Stomach smooth muscle (tissue), 2 donors: ENCODE measurements around the gene NXPE3.

ENCODE experiments used
- H3K27ac ChIP-seq: one replicate; pipeline ENCODE4 v1.7.0; 2013; ENCODE audit warnings: mild to moderate bottlenecking, low read length, inconsistent platforms
- H3K27me3 ChIP-seq, 2 donors: one replicate each; pipeline ENCODE4 v1.7.0; 2013; ENCODE audit warnings: low read length in 2 of 2; ENCODE audit not compliant: insufficient read depth in 2 of 2, control insufficient read depth in 1 of 2
- H3K36me3 ChIP-seq, 2 donors: one replicate each; pipeline ENCODE4 v1.7.0; 2013; ENCODE audit warnings: low read length in 2 of 2; ENCODE audit not compliant: control insufficient read depth in 2 of 2, insufficient read depth in 2 of 2
- H3K4me1 ChIP-seq: one replicate; pipeline ENCODE4 v1.7.0; 2013; ENCODE audit warnings: low read length; ENCODE audit not compliant: control insufficient read depth, insufficient read depth
- H3K4me3 ChIP-seq, 2 donors: one replicate each; pipeline ENCODE4 v1.7.0; 2013; ENCODE audit warnings: low read length in 2 of 2
- H3K9ac ChIP-seq, 2 donors: one replicate each; pipeline ENCODE4 v1.7.0; 2013; ENCODE audit warnings: low read length in 2 of 2, mild to moderate bottlenecking in 1 of 2
- H3K9me3 ChIP-seq, 2 donors: one replicate each; pipeline ENCODE4 v1.7.0; 2013; ENCODE audit warnings: low read length in 2 of 2; ENCODE audit not compliant: control insufficient read depth in 2 of 2
- donor health status: healthy.
- donor health status: Pancreatic carcinoma.

Gene NXPE3

DNA sequence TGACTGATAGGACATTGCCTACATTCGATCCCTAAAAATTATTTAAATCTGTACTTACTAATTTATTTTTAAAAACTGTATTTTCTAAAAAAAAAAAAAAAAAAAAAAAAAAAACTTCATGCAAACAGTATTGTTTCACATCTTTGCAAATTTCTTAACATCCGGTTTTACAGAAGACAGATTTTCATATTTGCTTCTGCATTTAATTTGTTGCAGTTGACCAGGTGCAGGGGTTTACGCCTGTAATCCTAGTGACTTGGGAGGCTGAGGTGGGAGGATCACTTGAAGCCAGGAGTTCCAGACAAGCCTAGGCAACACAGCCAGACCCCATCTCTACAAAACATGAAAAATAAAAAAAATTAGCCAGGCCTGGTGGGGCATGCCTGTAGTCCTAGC is 63.9 kb downstream of the NXPE3 start:
- H3K27me3 ChIP-seq: no peaks in the 10 kb centered on the region
- no peaks in the 10 kb centered on the region for H3K36me3 ChIP-seq
- no peak overlapping the region for H3K4me3 ChIP-seq

DNA sequence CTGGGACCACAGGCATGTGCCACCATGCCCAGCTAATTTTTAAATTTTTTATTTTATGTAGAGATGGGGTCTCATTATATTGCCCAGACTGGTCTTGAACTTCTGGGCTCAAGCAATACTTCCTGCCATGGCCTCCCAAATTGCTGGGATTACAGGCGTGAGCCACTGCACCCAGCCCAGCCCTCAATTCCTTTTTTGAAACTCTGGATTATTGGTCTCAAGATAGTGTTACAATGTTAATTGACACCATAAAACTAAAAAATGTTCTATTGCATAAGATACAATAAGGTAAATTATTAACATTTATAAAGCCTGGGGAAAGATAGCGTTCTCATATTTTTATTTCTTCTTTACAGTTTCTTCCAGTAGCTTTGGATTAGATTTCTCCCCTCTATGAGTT is 66.4 kb downstream of the NXPE3 start:
- H3K4me1 ChIP-seq: peaks cover 9% of the 10 kb centered on the region
- no peaks in the 10 kb centered on the region for H3K9me3 ChIP-seq
- H3K9ac ChIP-seq: no peak overlapping the region
- no peaks in the 10 kb centered on the region for H3K36me3 ChIP-seq
- H3K27me3 ChIP-seq: no peaks in the 10 kb centered on the region
- no peak overlapping the region for H3K4me3 ChIP-seq
- H3K27ac ChIP-seq: no peak overlapping the region

More for the DNA sequence above, 63.9 kb downstream of the NXPE3 start:
- H3K9ac ChIP-seq: no peak overlapping the region
- no peak overlapping the region for H3K27ac ChIP-seq
- H3K9me3 ChIP-seq: no peaks in the 10 kb centered on the region
- H3K4me1 ChIP-seq: peaks cover 3% of the 10 kb centered on the region

DNA sequence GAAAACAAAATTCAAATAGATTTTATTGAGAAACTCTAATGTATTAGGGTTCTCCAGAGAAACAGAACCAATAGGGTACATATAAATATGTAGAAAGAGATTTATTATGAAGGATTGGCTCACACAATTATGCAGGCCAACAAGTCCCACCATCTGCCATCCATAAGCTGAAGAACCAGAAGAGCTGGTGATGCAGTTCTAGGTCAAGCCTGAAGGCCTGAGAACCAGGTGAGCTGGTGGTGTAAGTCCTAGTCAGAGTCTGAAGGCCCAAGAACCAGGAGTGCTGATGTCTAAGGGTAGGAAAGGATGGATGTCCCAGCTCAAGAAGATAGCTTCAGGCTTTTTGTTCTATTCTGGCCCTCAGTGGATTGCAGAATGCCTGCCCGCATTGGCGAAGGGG is 67.7 kb downstream of the NXPE3 start:
- Histone ChIP-seq H3K27ac (no peak overlapping the region), H3K4me1 (peaks cover 11% of the 10 kb centered on the region)

DNA sequence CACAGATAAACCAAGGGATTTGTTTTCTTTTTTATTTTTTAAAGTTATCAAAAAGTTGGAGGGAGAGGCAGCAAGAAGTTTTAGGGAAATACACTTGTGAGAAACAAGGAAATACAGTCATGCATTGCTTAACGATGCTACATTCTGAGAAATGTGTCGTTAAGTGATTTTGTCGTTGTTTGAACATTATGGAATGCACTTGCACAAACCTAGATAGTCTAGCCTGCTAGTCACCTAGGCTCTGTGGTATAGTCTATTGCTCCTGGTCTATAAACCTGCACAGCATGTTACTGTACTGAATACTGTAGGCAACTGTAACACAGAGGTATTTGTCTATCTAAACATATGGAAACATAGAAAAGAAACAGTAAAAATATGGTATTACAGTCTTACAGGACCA is 68.3 kb downstream of the NXPE3 start:
- Histone ChIP-seq H3K4me3 (no peak overlapping the region), H3K9me3 (no peaks in the 10 kb centered on the region), H3K27me3 (no peaks in the 10 kb centered on the region), H3K9ac (no peak overlapping the region), H3K4me1 (peaks cover 17% of the 10 kb centered on the region), H3K36me3 (peaks cover 6 to 8% of the 10 kb centered on the region in 2 donors), H3K27ac (no peak overlapping the region)

More for the DNA sequence above, 67.7 kb downstream of the NXPE3 start:
- H3K9me3 ChIP-seq: no peaks in the 10 kb centered on the region
- peaks cover under 1 to 2% of the 10 kb centered on the region in 2 donors for H3K36me3 ChIP-seq
- H3K4me3 ChIP-seq: no peak overlapping the region
- H3K27me3 ChIP-seq: no peaks in the 10 kb centered on the region
- H3K9ac ChIP-seq: no peak overlapping the region

DNA sequence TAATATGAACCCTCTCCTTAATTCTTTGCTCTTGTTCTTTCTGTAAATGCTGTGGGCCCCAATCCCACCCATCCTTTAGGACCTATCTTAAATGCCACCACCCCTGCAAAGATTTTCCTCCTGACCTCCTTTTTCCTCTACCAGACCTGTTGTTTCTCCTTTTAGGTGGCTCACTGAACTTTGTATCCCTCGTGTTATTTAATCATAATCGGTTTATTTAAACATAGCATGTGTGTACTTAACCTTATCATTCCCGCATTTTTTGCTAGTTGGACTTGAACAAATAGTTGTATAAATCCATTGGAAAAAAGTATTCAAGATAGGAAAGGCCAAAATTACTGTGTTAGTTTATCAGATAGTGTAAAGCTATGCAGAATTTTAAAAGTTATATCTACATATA is 69.3 kb downstream of the NXPE3 start:
- Histone ChIP-seq H3K9ac (peak overlapping the region; percentile 73 to 86), H3K9me3 (no peaks in the 10 kb centered on the region), H3K4me3 (peak overlapping the region; percentile 51 to 80), H3K27me3 (no peaks in the 10 kb centered on the region), H3K36me3 (peaks cover 15 to 16% of the 10 kb centered on the region in 2 donors), H3K4me1 (peaks cover 20% of the 10 kb centered on the region), H3K27ac (peak overlapping the region; percentile 95)

DNA sequence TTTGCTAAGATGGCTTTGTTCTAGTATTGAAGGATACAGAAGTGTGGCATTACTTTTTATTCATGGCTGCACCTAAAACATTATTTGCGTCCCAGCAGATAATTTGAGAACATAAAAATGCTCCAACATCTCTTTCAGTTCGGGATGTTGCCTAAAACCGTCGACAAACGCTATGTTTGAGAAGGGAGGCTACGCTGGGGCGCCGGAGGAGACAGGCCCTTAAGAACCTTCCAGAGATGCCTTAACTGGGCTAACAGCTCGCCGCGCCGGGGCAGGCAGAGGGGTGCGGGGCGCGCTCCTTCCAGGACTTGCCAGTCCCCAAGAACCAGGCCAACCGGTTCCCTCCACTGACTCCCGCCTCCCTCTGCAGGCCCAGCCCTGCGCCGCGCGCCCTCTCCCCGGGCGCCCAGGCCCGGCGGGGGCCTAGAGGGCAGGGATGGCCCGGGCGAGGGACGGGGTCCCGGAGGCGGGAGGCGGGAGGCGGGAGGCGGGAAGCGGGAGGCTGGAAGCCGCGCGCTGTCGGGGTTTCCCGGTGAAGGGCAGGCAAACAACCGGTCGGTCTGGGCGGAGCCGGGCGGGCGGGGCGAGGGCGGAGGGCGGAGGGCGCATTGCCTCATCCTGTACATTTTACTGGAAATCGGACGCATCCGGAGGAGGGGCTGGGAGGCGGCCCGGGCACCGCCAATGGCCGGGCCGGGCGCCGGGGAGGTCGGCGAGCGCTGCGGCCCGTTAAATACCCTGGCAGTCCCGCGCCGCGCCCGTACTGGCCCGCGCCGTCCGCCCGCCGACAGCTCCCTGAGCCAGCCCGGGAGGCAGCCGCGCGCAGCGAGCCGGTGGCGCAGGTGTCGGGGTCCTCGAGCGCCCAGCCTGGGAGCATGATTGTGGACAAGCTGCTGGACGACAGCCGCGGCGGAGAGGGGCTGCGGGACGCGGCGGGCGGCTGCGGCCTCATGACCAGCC is 70.0 kb downstream of the NXPE3 start, which contains the start of gene NFKBIZ:
Gene NFKBIZ (plus strand): TSS at position 761 of the 960 bp plus-strand sequence. CDS start 115 bp downstream, at position 876.
- peak within 1 kb of the TSS; percentile 80 to 83 for H3K4me3 ChIP-seq
- peak within 1 kb of the TSS; percentile 77 to 95 for H3K9ac ChIP-seq
- peak within 1 kb of the TSS; percentile 95 for H3K27ac ChIP-seq
- peaks cover 24% of the 10 kb centered on the region for H3K4me1 ChIP-seq
- H3K36me3 ChIP-seq: peaks cover 22 to 23% of the 10 kb centered on the region in 2 donors
- no peaks in the 10 kb centered on the region for H3K27me3 ChIP-seq
- H3K9me3 ChIP-seq: no peaks in the 10 kb centered on the region

DNA sequence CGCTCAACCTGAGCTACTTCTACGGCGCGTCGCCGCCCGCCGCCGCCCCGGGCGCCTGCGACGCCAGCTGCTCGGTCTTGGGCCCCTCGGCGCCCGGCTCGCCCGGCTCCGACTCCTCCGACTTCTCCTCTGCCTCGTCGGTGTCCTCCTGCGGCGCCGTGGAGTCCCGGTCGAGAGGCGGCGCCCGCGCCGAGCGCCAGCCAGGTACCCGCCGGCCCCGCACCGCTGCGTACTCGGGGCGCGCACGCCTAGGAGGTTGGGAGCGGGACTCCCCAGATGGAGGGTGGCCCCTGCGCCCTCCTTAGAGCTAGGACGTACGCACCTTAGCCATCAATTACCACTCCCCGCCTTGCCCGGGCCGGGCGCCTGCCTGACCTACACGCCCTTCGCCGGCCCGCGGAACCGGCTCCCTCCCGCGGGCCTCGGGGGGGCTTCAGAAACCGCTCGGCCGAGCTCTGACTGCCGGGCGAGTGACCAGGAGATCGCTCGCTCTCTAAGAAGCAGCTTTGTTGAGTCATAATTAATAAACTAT is 70.8 kb downstream of the NXPE3 start:
- no peaks in the 10 kb centered on the region for H3K9me3 ChIP-seq
- peaks cover 24% of the 10 kb centered on the region for H3K4me1 ChIP-seq
- no peaks in the 10 kb centered on the region for H3K27me3 ChIP-seq

DNA sequence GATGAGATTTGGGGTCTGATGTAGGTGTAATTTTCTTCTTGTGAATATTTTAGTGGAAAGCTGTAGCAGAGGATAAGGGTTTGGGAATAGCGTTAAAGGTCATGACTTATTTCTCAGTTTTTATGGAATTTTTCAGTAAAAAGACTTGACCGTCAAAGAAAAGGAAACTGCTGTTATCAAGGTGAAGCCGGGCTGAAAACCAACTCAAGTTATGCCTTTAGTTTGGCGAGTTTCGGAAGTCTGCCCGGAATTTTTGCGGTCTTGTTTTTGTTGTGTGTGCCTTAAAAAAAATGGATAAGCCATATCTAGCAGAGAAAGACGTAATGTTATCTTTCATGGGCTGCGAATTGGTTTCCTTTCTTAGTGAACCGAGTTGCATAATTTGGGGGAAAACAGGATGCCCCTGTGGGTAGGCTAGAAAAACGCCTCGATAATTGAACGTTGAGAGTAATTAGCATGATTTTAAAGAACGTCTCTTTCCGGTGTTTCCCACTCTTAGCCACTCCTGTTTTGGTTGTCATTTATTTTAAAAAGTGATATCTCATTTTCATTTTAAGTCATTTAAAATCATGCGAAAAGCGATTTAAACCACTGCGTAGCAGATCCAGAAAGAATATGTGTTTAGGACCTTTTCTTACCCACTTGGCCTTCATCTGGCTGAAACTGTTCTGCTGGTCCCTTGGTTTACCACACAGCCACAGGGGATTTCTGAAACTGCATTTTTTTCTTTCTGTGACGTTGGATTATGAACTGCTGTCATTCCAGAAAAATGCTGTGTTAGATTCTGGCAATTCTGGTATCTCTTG is 71.4 kb downstream of the NXPE3 start:
- Histone ChIP-seq H3K4me1 (peaks cover 24% of the 10 kb centered on the region), H3K36me3 (peaks cover 35 to 37% of the 10 kb centered on the region in 2 donors), H3K9me3 (no peaks in the 10 kb centered on the region), H3K4me3 (peak overlapping the region; percentile 80 to 83), H3K27ac (peak overlapping the region; percentile 95), H3K9ac (peak overlapping the region; percentile 77 to 95), H3K27me3 (no peaks in the 10 kb centered on the region)

More for the DNA sequence above, 70.8 kb downstream of the NXPE3 start:
- H3K4me3 ChIP-seq: peak overlapping the region; percentile 80 to 83
- H3K27ac ChIP-seq: peak overlapping the region; percentile 95
- H3K9ac ChIP-seq: peak overlapping the region; percentile 77 to 95
- H3K36me3 ChIP-seq: peaks cover 28 to 31% of the 10 kb centered on the region in 2 donors

DNA sequence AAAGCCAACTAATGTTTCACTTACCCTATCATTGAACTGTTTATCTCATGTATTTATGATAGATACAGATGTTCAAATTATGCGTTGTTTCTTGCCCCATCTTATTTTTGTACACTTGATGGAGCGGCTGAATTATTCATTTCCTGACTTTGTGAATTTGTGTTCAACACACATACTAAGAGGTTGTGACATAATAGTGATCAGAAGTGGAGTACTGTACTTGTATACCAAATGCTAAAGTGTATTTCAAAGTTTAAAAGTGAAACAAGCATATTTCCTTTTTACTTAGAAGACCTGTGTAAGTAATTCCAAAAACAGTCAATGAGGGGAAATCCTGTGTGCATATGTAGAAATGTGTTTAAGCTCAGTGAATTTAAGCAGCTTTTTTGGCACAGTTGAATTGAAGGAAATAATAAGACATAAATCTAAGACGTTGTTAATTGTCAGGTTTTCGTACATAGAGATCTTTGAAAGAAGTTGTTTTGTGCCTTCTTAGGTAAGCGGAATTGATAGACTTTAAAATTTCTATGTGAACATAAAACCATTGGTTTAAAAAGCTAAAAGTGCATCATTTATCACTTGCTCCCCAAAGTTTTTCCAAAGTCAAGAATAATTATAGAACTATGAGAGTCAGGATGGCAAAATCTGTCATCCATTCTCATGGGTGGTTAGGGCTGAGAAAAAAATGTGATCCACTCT is 72.2 kb downstream of the NXPE3 start:
- H3K27me3 ChIP-seq: no peaks in the 10 kb centered on the region
- H3K27ac ChIP-seq: peak overlapping the region; percentile 95
- H3K9me3 ChIP-seq: no peaks in the 10 kb centered on the region
- H3K4me3 ChIP-seq: peak overlapping the region; percentile 80 to 83
- H3K9ac ChIP-seq: peak overlapping the region; percentile 77 to 95
- H3K36me3 ChIP-seq: peaks cover 41 to 42% of the 10 kb centered on the region in 2 donors
- peaks cover 24% of the 10 kb centered on the region for H3K4me1 ChIP-seq
